Measurements from ENCODE around the gene DUSP23. TPM values are rescaled to one million over a fixed set of nuclear protein-coding genes. Genes with fewer than 3 reads are reported as not detected.

DUSP23 gene
- total RNA-seq, 1 experiment from 2014 or later: not detected

DNA sequence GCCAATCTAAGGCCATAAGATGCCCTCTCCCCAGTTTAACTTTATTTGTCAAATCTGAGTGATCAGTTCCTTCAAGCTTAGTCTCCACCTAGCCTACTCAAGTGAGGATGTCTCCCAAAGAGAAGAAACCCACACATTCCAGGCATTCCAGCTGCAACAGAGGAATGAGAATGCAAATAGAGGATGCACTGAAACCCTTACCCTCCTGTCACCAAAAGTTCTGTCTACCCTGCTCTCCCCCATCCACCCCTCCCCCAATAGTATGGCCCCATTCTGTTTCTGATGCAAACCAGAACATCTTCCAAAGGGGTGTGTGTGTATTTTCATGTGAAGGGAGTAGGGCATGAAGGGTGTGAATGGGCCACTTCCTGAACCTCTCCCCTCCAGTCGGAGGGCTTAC, 3.0 kb downstream of the DUSP23 start:
- no peak for DNase-seq (ENCODE audit: low read depth)

DNA sequence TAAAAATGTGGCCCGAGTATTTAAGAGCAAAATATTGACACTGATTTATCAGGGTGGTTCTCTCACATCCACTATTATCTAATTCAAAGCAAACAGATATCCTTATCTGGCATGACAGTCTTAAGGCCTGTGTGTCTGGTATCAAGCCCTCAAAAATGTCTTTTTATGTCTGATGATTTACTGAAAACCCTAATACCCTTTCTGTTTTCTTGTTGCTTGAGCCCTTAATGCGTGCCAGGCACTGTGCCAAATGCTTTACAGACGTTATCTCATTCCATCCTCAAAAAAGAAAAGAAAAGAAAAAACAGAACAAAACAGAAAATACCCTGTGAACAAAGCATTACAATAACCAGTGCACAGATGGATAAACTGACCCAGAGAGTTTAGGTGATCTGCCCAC, 5.7 kb downstream of the DUSP23 start:
- no peak for DNase-seq (ENCODE audit: low read depth)

DNA sequence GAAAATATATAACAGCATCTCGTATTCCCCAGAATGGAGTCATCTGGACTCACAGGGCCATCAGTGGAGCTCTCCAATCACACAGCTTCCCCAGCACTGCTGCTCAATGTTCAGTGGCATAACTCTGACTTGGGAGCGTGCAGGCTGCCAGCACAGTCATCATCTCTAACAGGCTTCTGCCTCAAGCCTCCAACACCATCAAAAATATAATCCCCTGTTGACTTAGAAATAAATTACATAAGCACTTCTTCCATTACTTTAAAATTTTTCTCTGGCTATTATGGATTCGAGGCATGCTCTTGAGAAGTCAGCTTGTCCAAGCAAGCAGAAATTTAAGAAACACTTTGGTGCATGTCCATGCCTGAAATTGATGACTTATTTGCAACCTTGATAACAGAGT, 6.2 kb downstream of the DUSP23 start:
- DNase-seq (ENCODE audit: low read depth): no peak

DNA sequence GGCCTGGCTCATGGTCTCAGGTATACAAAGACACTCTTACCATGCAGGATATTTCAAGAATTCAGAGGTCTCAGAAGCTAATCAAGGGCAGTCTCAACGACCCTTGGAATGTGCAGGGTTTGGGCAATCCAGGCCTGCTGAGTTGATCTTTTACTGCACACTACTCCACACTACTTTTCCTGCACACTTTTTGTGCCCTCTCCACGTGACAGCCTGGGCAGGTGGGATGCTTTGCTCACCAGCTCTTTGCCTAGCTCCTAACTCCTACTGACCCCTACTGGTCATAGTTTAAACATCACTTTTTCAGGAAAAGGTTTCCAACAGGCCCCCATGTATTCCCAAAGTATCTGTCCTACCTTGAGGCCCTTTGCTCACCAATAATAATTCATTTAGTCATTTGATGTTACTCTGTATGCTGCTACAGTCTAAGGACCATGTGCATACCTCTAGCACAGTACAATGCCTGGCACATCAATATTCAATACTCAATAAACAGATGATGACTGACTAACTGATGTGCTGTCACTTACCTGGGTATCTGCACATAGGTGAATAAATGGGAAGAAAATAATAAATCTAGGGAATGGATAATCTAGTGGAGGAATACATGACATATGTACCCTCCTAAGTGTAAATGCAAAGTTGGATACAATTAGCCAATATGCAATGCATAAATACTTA, 9.6 kb downstream of the DUSP23 start:
- DNase-seq (ENCODE audit: low read depth): peak; percentile 37

DNA sequence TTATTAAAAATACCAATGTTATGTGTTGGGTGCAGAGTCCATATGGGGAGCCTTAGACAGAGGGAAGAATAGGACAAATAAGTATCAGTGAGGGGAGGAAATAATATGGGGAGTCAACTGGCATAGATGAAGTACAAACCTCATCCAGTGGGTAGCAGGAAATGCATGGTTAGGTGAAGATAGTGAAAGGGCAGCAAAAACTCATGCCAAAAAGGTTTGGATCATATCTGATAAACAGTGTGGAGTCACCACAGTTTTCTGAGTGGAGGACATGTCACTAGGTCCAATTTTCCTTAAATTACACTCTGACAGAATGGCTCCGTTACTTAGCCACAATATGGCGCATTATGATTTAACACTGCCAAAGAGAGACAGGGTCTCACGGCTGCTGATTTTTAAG, 10.3 kb downstream of the DUSP23 start:
- DNase-seq (ENCODE audit: low read depth): no peak

DNA sequence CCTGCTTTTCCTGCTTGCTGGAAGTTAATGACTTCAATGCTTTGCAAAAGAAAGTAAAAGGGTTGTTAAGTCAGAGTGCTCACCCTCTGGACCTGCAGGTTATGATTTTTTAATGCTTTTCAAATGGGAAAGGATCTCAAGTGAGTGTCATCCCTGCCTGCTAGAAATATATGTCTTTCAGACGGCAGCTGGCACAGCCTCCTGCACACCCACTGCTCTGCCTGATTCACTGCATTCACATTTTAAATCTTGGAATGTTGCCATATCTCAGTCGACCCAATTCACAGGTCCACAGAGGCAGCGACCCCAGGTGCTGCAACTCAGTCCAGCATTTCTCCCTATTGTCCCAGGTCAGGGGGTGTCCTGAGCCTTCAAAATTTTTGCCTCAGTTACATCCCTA, 10.7 kb downstream of the DUSP23 start:
- DNase-seq (ENCODE audit: low read depth): no peak

DNA sequence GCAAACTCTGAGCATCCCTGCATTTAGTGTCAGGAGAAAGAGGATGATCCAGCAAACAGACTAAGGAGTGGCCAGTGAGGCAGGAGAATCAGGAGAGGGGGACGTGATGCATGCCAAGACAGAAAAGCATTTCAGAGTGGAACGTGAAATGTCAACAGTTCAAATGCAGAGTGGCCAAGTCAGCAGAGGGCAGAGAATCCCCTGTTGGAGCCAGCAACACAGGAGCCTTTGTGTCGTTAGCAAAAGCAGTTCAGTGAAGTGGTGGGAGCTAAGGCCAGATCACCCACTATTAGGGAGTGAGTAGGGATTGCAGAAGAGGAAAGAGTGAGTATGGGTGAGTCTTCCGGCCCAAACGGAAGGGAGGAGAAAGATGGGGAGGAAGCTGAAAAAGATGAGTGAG, 14.8 kb downstream of the DUSP23 start:
- no peak for DNase-seq (ENCODE audit: low read depth)

DNA sequence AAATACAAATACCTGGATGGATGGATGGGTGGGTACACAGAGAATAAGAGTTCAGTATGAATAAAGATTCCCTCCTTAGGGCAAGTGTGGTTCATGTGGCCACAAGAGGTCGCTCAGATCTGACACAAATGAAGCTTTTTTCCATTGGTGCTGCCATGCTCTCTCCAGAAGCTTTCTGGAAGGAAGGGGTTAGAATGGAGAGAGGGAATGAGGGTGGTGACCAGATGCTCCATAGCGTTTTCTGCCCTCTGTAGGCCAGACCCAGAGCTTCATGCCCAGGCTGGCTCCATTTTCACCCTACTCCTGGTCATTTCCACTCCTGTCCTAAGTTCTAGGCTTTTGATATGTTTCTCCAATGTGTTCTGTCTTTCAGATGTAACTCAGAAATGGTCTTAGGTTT, 18.1 kb downstream of the DUSP23 start:
- DNase-seq (ENCODE audit: low read depth): peak; percentile 89

DNA sequence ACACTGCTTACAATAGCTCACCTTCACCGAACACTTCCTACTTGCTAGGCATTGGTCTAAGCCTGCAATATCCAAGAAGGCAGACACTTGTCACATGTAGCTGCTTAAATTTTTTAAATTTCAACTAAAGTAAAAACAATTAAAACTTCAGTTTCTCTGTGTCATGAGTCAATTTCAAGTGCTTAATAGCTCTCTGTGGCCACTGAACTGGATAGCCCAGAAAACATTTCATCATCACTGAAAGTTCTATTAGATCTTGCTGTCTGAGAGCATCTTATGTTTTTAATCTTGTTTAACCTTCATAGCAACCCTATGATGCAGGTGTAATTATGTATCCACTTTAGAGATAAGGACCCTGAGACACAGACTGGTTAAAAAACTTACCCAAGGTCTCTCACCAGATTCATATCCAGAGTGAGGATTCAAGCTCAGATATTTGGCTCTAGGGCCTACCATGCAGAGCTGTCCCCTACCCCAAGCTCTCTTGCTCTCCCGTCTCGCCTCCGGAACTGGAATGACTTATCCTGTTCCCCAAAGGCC, 18.8 kb downstream of the DUSP23 start:
- no peak for DNase-seq (ENCODE audit: low read depth)

DNA sequence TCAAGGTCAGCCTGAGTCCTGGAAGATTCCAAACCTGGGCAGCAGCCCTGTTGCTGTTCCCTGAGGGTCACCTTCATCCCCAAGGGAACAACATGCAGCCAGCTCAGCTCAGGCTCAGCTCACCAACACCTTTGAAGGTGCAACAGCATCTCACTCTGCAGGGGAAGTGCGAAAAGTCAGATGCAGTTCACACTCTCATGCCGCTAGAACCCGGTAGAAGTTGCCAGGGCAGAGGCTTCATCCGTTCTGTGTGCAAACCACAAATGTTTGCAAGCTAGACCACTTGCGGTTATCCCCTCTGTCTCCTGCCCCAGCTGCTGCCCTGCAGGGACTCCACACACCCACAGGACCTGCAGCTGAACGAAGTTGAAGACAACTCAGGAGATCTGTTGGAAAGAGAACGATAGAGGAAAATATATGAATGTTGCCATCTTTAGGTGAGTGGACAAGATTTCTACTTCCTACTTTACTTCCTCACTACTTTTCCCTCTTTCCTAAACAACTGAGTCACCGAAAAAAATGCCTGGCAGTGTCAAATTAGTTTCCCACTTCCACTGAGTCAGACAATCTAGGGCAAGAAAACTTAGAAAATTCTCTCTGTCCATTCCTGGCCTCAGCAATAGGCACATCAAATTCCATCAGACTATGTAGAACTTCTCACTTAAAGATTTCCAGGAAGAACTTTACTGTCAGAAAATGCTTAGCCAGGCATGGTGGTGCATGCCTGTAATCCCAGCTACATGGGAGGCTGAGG, 19.6 kb downstream of the DUSP23 start:
- DNase-seq (ENCODE audit: low read depth): no peak

DNA sequence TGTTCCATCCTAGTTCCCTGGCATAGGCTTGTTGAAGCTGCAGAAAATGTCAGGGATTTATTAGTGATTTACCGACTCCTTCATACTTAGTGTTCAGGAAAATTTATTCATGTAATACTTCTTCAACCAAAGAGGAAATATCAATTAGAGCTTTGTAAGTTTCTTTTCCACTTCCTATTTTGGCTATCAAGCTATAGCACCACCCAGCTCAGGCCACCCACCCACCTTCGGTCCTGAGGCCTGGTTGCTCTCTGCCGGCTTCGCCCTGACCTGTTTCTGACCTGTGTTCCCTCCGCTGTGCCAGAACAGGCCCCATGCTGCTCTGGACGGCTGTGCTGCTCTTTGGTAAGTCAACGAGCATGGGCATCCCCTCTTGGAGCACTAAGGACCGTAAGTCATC, 21.3 kb downstream of the DUSP23 start, which contains the start of gene FCRL6:
Gene FCRL6, plus strand, starts transcription at position 250 of the 400 bp plus-strand sequence. Its CDS starts 65 bp downstream, at position 315.
- DNase-seq (ENCODE audit: low read depth): no peak

DNA sequence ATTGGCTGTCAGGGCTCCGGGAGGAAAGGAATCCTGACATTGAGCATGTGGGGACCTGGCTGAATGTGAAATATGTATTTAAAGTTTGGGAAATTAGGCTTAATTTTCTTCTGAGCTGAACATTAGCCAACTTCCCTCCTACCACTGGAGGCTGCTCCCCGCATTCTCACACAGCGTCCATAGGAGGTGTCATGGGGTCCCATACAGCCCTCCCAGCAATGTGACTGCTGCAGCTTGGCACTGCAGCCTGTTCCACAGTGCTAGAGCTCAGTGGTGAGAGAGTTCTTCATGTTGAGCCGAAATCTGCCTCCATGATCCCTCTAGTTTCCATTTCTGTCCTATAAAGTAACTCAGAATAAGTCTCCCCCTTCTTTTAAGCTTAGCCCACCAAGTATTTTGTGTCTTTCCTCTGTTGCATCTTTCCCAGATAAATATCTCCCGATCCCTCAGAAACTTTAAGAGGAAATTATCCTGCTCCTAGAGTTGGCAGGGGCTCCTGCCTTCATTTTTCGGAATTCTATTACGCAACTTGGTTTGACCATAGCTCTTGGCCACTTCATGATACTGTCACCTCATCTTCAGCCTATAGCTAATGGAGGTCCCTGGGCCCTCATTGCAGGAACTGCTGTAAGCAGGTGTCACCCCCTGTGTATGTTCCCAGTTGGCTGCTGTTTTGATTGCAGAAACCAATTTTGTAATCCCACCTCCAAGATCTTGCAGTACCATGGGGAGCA, 23.4 kb downstream of the DUSP23 start:
- no peak for DNase-seq (ENCODE audit: low read depth)

DNA sequence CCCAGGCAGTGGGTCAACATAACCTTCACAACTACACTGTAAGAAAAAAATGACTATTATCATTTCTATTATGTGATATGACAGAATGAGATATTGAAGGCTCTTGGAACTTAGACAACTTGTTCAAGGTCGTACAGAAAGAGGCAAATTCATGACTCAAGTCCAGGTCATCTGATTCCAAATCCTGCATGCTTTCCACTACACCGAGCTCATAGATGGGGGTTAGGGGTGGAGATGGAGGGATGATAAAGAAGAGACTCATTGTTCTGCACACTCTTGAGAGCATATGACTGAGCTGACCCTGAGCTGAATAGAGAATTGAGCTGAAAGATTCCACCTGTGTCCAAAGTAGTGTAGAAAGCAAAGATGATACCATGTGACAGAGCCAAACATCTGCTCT, 24.2 kb downstream of the DUSP23 start:
- DNase-seq (ENCODE audit: low read depth): peak; percentile 93

DNA sequence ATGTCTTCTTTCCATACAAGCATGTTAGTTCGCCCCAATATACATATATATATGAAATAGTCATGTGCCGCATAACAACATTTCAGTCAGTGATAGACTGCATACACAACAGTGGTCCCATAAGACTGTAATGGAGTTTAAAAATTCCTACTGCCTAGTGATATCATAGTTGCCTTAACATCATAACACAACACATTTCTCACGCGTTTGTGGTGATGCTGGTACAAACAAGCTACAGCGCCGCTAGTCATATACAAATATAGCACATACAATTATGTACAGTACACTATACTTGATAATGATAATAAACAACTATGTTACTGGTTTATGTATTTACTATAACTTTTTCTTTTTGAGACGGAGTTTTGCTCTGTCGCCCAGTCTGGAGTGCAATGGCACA, 35.2 kb downstream of the DUSP23 start:
- no peak for DNase-seq (ENCODE audit: low read depth)

DNA sequence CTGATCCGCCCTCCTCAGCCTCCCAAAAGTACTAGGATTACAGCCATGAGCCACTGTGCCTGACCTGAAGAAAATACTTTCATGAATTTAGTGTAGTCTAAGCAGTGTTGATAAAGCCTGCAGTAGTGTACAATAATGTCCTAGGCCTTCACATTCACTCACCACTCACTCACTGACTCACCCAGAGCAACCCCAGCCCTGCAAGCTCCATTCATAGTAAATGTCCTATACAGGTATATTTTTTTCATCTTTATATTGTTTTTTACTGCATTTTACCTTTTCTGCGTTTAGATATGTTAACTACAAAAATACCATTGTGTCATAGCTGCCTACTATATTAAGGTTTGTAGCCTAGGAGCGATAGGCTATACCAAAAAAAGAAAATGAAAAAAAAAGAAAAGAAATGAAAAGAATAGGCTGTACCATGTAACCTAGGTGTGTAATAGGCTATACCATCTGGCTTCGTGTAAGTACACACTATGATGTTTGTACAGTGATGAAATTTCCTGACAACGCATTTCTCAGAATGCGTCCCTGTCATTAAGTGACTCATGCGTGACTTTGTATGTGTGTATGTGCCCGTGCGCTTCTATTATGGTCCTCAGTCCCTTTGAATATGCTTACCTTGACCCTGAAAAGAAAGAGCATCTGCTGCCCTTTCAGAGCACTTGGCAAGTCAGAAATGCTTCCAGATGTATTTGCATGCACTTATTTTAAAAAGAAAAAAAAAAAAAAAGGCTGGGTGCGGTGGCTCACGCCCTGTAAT, 36.7 kb downstream of the DUSP23 start:
- peak; percentile 92 for DNase-seq (ENCODE audit: low read depth)

DNA sequence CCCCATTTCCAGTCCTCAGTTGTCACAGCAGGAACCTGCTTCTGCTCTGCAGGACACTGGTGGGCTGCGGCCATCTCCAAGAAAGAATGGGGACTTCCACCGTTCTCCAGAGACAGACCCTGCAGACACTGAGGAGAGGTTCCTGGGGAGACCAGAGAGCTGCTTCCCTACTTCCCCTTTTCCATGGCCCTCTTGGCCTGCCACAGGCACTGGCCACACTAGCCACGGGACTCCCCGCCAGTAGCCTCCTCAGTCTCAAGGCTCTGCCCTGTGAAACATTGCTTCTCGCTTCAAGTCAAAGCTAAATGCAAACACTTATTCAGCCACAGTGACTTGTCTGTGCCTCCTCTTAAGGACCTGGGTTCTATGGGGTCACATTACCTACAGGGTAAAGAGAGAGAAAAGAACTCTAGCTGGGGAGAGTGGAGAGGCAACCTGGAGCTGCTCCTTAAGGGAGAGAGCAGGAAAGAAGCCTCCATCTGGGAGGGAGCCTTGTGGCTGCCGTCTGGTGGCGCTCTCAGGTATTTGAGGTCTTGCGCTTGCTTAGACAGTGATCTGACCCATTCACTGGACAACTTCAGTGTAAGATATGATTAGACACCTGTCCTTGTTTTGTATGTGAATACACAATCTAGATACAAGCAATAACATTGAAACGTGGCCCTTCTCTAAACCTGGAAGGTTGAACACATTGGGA, 40.6 kb downstream of the DUSP23 start:
- no peak for DNase-seq (ENCODE audit: low read depth)

DNA sequence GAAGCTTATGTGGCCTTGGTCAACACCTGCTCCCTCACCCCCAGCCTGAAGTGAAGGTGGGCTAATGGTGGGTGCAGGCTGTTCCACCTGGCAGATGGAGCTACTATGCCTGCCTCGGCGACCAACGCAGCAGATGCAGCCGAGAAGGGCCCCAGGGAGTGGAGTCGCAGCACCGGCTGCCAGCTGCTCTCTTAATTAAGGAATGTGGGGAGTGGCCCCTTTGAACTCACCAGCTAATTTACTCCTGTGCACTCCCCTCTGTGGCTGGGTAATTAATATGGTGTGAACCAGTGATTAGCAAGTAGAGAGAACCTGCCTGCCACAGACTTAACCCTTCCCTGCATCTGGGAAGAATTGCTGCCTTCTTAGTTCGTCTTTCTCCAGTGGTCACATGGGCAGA, 42.6 kb downstream of the DUSP23 start:
- DNase-seq (ENCODE audit: low read depth): no peak

DNA sequence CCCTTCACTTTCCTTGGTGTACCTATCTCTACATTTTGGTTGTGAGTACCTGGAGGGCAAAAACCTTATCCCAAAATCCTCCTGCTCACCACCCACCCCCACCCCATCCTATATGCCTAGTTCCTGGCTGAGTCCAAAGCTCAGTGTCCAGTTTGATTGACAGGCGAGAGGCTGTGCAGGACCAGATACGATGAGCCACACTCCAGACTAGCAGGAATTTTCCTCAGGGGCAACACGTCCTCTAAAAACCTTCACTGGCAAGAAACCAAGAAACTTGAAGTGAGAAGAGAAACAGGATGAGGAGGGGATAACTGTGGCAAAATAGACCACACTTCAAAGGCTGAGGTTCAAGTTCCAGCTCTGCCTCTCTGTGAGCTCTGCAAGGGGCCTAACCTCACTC, 44.8 kb downstream of the DUSP23 start:
- no peak for DNase-seq (ENCODE audit: low read depth)

DNA sequence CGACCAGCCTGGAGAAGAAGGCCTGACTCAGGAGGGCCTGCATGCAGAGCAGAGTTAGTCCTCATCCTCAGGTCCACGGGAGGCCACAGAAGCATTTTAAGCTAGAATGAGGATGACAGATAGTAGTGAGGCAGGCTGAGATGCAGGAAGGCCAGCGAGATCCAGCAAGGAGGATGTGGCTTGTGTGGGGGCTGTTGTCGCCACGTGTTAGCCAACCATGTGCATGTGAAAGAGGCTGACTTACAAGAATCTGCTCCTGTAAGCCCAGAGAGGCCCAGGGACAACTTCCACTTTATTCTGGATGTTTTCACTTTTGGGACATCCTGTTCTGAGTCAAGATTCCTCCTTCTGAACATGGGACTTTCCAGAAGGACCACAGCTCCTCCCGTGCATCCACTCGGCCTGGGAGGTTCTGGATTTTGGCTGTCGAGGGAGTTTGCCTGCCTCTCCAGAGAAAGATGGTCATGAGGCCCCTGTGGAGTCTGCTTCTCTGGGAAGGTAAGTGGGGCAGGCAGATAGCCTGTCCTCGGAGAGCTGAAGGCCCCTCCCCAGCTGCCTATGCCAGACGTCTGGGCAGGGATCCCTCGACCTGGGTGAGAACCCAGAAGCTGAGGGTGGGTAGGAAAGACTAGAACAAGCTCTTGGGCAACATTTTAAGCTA, 45.8 kb downstream of the DUSP23 start, which contains the start of gene SLAMF8:
Gene SLAMF8, plus strand, starts transcription at position 433 of the 661 bp plus-strand sequence. Its CDS starts 26 bp downstream, at position 459.
- DNase-seq (ENCODE audit: low read depth): peak; percentile 37

DNA sequence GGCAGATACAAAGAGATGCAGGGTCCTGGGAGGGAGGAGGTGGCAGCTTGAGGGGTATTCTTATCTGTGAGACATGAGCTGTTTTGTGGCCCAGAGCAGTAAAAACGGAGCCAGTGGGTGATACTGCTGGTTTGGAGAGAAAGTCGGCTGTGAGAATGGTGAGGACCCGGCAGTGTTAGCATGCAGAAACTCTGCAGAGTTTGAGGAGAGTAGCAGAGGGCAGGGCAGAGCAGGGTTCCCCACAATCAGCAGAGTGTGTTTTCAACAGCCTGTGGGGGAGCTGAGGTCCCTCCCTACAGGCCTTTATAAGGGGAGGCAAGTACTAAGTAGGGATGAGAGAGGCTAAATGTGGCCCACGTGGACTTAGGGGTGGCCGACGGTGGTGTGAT, 46.3 kb downstream of the DUSP23 start:
- DNase-seq (ENCODE audit: low read depth): no peak

All from HT1080 (cell line).